HG03025 (cell line): Measurements from ENCODE around the gene FRMD5.

Experiments
- ATAC-seq: cut with Tn5 transposase; IDR thresholded peaks from one replicate; pipeline ENCODE4 v1.9.1; 2021; ENCODE audit warnings: mild to moderate bottlenecking, moderate library complexity; ENCODE audit not compliant: unreplicated experiment, low FRiP score

Gene FRMD5

GRCh38 chr15:44097552-44097951 is 97.5 kb downstream of the FRMD5 start:
- ATAC-seq = no peak

DNA sequence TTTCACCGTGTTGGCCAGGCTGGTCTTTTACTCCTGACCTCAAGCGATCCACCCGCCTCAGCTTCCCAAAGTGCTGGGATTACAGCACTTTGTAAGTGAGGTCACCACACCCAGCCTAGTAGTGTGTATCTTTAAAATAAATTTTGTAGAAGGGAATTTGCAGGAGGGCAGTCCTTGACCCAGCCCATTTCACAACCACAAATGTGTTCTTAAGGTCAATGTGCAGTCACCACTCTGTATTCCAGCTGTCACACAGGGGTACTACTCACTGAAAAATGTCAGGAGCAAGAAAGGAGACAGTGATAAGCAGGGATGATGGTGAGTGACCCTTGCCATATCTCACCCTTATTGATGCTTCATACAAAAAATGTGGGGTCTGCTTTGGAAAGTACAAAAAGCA is 98.5 kb downstream of the FRMD5 start:
- ATAC-seq = no peak

DNA sequence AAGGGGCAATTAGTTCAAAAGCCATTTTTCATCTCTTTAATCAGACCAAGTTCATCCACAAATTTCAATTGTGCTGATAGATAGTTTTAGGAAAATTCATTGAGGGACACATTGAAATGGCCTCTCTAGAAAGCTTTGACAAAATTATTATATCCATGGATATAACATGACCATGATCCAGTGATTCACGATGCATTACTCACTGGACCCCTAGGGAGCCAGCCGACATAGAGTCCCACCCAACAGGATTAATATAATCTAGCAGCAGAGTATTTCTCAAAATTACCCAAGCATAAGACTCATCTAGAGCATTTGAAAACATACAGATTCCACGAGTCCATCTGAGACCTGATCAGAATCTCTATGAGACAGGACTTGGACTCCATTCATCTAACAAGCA is 100.3 kb downstream of the FRMD5 start:
- no peak for ATAC-seq

DNA sequence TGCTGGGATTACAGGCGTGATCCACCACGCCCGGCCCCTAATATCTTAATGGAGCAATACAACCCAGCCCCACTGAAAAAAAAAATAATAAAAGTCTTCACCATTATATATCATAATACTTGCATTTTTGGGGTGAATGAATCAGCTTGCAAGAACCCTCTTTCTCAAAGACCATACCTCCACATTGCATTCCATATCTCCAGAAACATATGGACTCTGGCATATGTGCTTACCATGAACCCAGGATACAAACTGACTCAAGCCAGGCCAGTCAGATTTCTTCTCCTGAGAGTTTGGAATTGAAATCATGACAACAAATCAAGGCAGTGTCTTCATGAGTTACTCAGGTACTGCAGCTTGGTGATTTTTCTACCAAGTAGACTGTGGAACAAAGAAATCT is 101.2 kb downstream of the FRMD5 start:
- no peak for ATAC-seq

GRCh38 chr15:44092221-44092620 is 102.8 kb downstream of the FRMD5 start:
- ATAC-seq = no peak

- ATAC-seq = no peak
Measured at GRCh38 chr15:44087578-44088465, 107.2 kb downstream of the FRMD5 start.

DNA sequence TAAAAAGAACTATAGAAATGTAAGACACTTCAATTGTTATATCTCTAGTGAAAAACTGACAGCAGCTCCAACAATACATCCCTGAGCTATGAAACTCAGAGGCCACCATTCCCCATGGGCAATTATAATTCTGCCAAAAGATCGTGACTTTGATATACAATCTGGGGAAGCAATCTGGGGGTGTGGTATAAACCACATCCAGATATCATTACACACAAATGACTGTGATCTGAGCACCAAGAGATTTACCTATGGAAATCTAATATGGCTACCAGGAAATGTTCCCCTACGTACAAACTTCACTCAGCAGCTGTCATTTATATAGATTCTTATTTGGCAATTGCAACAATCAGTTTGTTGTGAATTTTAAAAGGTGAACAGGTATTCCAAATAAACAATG is 110.3 kb downstream of the FRMD5 start:
- no peak for ATAC-seq

DNA sequence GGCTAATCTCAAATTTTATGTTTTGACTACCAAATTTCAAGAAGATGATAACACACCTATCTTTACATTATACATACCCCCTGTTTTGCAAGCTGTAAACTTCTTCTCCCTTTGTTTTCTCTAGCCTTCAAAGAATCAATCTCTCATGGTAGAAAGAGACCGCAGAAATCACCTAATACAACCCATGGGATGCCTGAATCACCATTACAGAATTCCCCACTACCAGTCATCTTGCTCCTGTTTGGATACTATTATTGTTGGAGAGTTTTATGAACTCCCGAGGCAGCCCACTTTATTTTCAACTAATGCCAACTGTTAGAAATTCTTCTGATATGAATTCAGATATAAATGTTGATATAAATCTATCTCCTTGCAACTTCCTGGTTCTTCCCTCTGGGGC is 110.9 kb downstream of the FRMD5 start:
- ATAC-seq = no peak

DNA sequence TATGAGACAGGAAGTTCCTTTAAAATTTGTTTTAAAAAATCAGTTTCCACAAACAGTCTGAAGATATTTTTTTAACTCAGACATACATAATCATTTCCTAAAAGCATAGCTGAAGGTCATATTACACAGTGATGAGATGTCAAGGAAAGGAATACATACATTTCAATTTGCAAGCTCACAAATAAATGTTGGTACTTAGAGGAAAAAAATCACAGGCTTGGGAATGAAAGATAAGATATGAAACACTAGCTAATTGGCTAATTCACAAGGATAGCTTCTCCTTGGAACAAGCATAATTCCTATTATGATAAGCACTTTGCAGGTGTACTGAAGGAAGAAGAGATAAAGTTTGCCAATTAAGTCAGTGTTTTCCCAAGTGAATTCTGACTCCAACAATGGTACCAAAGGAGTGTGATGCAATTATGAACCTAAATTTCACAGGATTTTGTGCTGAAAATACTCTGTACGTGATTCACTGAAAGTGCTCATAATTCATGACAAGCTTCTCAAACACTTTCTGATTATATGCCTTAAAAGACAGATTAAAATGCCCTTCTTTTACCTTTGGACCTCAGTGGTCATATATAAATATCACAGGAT is 112.4 kb downstream of the FRMD5 start:
- no peak for ATAC-seq

- ATAC-seq = no peak
Measured at GRCh38 chr15:44081026-44082013, 113.8 kb downstream of the FRMD5 start.

DNA sequence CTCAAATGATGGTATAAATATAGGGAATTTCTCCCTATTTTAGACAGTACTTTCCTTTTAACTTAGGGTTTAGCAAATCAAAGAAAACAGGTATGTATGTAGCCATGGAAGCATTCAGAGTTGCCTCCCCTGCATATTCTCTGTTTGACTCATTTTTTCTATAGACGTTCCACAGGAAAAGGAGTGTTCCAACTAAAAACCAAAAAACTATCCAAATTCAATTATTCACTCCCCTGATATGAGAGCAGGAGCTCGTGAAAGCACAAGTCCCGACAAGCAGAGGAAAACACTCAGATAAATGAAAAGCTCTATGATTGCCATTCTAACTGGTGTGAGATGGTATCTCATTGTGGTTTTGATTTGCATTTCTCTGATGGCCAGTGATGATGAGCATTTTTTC is 119.5 kb downstream of the FRMD5 start:
- no peak for ATAC-seq

DNA sequence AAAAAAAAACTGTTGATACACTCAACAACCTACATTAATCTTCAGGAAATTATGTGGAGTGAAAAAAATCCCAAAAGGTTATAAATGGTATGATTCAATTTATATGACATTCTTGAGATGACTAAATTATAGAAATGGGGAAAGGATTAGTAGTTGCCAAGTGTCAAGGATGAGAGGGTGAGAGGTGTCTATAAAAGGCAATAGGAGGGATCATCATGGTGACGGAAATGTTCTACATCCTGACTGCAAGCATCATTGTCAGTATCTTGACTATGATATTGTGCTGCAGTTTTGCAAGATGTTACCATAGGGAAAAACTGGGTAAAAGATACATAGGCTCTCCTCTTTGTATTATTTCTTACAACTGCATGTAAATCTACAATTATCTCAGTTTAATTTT is 125.6 kb downstream of the FRMD5 start:
- no peak for ATAC-seq

GRCh38 chr15:44068347-44068746 is 126.7 kb downstream of the FRMD5 start:
- no peak for ATAC-seq

DNA sequence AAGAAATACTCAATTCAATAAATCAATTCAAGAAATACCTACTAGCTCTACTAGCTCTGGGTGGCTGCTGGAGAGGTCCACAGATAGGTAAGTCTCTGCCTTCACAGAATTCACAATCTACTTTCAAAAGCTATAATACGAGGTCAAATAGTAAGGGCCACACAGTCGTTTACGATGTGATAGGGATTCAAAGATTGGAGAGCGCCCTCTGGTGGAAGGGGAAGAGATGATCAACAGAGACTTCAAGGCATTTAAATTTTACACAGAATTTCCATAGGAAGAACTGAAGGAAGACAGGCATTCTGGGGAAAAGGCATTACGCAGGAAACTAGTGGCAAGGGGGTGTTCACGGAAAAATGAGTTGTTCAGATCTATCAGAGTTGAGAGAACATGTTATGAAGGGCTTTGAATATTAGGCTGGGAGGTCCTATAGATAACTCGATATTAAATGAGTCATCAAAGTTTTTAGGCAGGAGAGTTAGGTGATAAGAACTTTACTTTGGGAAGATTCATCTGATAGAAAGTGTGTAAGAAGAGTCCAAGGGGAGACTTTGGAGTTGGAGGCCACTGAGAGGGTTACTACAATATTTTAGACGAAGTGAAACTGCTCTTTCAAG is 128.8 kb downstream of the FRMD5 start:
- ATAC-seq = no peak

GRCh38 chr15:44064706-44065105 is 130.4 kb downstream of the FRMD5 start:
- ATAC-seq = no peak

GRCh38 chr15:44058126-44058525 is 136.9 kb downstream of the FRMD5 start:
- no peak for ATAC-seq

GRCh38 chr15:44045661-44046060 is 149.4 kb downstream of the FRMD5 start:
- no peak for ATAC-seq

GRCh38 chr15:44045217-44045616 is 149.9 kb downstream of the FRMD5 start:
- no peak for ATAC-seq

- no peak for ATAC-seq
Measured at GRCh38 chr15:44038755-44039191, 156.3 kb downstream of the FRMD5 start.
